ENCODE data around the gene RPAP3.

Gene RPAP3

GRCh38 chr12:47747126-47747525 is 41.3 kb upstream of the RPAP3 start:
- DNase-seq (ENCODE audit: low read depth in 2 of 2) = no peak
- no peak overlapping the region for H3K4me3 ChIP-seq (replicated peaks in 1 of 2; ENCODE audit: low read depth in 2 of 2, low read length in 2 of 2)
- no peak for TF ChIP-seq CTCF (IDR thresholded peaks at IDR 0.05; ENCODE audit: low read depth, low read length)

DNA sequence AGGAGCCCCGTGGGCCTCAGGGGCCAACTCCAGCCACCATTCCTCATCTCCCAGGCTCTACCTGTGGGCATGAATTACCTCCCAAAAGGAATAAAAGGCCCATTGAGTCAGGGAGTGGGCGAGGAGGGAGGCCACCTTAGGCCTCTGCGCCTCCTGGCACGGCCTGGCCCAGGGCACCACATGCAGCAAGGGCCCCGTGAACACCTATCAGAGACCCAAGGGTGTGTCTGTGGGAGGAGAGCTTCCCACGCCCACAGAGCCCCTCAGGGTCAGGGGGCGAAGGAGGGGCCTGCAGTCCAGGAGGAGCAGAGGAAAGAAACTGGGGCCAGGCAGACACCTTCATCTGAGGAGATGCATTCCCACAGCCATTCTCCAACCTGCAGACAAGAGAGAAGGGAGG is 40.7 kb upstream of the RPAP3 start:
- no peak for DNase-seq (ENCODE audit: low read depth in 2 of 2)
- TF ChIP-seq CTCF (IDR thresholded peaks at IDR 0.05; ENCODE audit: low read depth, low read length) = no peak
- H3K4me3 ChIP-seq (replicated peaks in 1 of 2; ENCODE audit: low read depth in 2 of 2, low read length in 2 of 2) = no peak overlapping the region

DNA sequence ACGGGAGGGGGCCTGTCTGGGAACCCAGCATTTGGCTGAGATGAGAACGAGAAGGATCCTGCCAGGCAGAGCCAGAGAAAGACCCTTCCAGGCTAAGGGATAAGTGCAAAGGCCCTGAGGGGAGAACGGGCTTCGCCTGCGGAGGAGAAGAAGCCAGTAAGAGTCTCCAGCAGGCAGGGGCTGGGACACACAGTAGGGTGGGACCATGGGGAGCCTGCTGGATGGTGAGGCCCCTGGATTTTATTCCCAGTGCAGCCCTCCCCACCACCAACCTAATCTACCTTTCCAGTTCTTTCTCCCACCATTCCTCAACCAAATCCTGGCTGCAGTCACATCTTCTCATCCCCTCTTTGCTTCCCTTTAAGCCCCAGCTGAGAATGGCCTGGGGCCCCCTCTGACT is 40.2 kb upstream of the RPAP3 start:
- DNase-seq (ENCODE audit: low read depth in 2 of 2) = no peak
- H3K4me3 ChIP-seq (replicated peaks in 1 of 2; ENCODE audit: low read depth in 2 of 2, low read length in 2 of 2) = no peak overlapping the region
- TF ChIP-seq CTCF (IDR thresholded peaks at IDR 0.05; ENCODE audit: low read depth, low read length) = no peak

GRCh38 chr12:47745485-47746041 is 39.7 kb upstream of the RPAP3 start:
- DNase-seq (ENCODE audit: low read depth in 2 of 2) = no peak
- no peak overlapping the region for H3K4me3 ChIP-seq (replicated peaks in 1 of 2; ENCODE audit: low read depth in 2 of 2, low read length in 2 of 2)
- no peak for TF ChIP-seq CTCF (IDR thresholded peaks at IDR 0.05; ENCODE audit: low read depth, low read length)

GRCh38 chr12:47744778-47745436 is 39.1 kb upstream of the RPAP3 start:
- no peak for DNase-seq (ENCODE audit: low read depth in 2 of 2)
- no peak overlapping the region for H3K4me3 ChIP-seq (replicated peaks in 1 of 2; ENCODE audit: low read depth in 2 of 2, low read length in 2 of 2)
- TF ChIP-seq CTCF (IDR thresholded peaks at IDR 0.05; ENCODE audit: low read depth, low read length) = no peak

- no peak overlapping the region for H3K4me3 ChIP-seq (replicated peaks in 1 of 2; ENCODE audit: low read depth in 2 of 2, low read length in 2 of 2)
- no peak for DNase-seq (ENCODE audit: low read depth in 2 of 2)
- TF ChIP-seq CTCF (IDR thresholded peaks at IDR 0.05; ENCODE audit: low read depth, low read length) = peak; percentile 40
Observed at GRCh38 chr12:47744005-47744651, 38.3 kb upstream of the RPAP3 start.
